Memory B cell (primary cell): ENCODE results near the gene CNOT1.
"Not testable (repeated sequence)": the region's sequence is repeated elsewhere in the genome, so short reads cannot be mapped to it uniquely, and the experiment has no call there.

Source experiments
- ATAC-seq: fragments of 150-1000 bp; cut with Tn5 transposase; 2 replicates; pipeline ENCODE4 v1.10.0; 2021; ENCODE audit warnings: low read depth, mild to moderate bottlenecking, moderate library complexity
- DNase-seq, 2 donors: peaks; one replicate each; pipeline ENCODE4 v3.0.0; 2022; ENCODE audit warnings: low spot score in 2 of 2
- H3K27ac Mint-ChIP-seq: one replicate; pipeline ENCODE4 v1.8.0; 2022; ENCODE audit warnings: mild to moderate bottlenecking, moderate library complexity, mixed read lengths
- H3K27me3 Mint-ChIP-seq: one replicate; pipeline ENCODE4 v1.8.0; 2022; ENCODE audit warnings: mixed read lengths
- H3K36me3 Mint-ChIP-seq: one replicate; pipeline ENCODE4 v1.8.0; 2022; ENCODE audit warnings: mild to moderate bottlenecking, mixed read lengths
- H3K4me1 Mint-ChIP-seq: one replicate; pipeline ENCODE4 v1.8.0; 2022; ENCODE audit warnings: mixed read lengths
- H3K4me3 Mint-ChIP-seq: one replicate; pipeline ENCODE4 v1.8.0; 2022; ENCODE audit warnings: mild to moderate bottlenecking, moderate library complexity, mixed read lengths
- H3K9me3 Mint-ChIP-seq: one replicate; pipeline ENCODE4 v1.8.0; 2022; ENCODE audit warnings: mixed read lengths

Gene CNOT1

GRCh38 chr16:58490539-58490938 is 139.1 kb downstream of the CNOT1 start:
- H3K27me3 Mint-ChIP-seq = peaks cover 12% of the 10 kb centered on the region
- not testable (repeated sequence) for H3K27ac Mint-ChIP-seq, H3K4me1 Mint-ChIP-seq, ATAC-seq, H3K9me3 Mint-ChIP-seq, H3K4me3 Mint-ChIP-seq, DNase-seq, H3K36me3 Mint-ChIP-seq

- H3K4me1 Mint-ChIP-seq = peaks cover 4% of the 10 kb centered on the region
- no peaks in the 10 kb centered on the region for H3K9me3 Mint-ChIP-seq
- H3K36me3 Mint-ChIP-seq = no peaks in the 10 kb centered on the region
- peaks cover 9% of the 10 kb centered on the region for H3K27me3 Mint-ChIP-seq
- no peak overlapping the region for H3K27ac Mint-ChIP-seq
- DNase-seq (no peak), ATAC-seq (no peak)
- H3K4me3 Mint-ChIP-seq = no peak overlapping the region
Observed at GRCh38 chr16:58490065-58490464, 139.6 kb downstream of the CNOT1 start.

- Mint-ChIP-seq H3K27me3 (peaks cover 7% of the 10 kb centered on the region), H3K4me1 (peaks cover 2% of the 10 kb centered on the region), H3K27ac (no peak overlapping the region), H3K36me3 (no peaks in the 10 kb centered on the region), H3K9me3 (no peaks in the 10 kb centered on the region), H3K4me3 (no peak overlapping the region)
- DNase-seq (no peak), ATAC-seq (no peak)
Observed at GRCh38 chr16:58488531-58488930, 141.1 kb downstream of the CNOT1 start.

GRCh38 chr16:58487566-58488351 is 141.9 kb downstream of the CNOT1 start:
- H3K27me3 Mint-ChIP-seq = peaks cover 5% of the 10 kb centered on the region
- H3K4me1 Mint-ChIP-seq = no peaks in the 10 kb centered on the region
- peak; percentile 66 to 82 for DNase-seq
- H3K36me3 Mint-ChIP-seq = no peaks in the 10 kb centered on the region
- H3K4me3 Mint-ChIP-seq = no peak overlapping the region
- ATAC-seq = peak; percentile 83
- H3K9me3 Mint-ChIP-seq = no peaks in the 10 kb centered on the region
- no peak overlapping the region for H3K27ac Mint-ChIP-seq

- Mint-ChIP-seq H3K9me3 (no peaks in the 10 kb centered on the region), H3K27me3 (peaks cover 3% of the 10 kb centered on the region), H3K4me3 (no peak overlapping the region), H3K36me3 (no peaks in the 10 kb centered on the region), H3K4me1 (no peaks in the 10 kb centered on the region), H3K27ac (no peak overlapping the region)
- DNase-seq (no peak), ATAC-seq (no peak)
Observed at GRCh38 chr16:58485184-58485887, 144.3 kb downstream of the CNOT1 start.

- no peak for ATAC-seq
- Mint-ChIP-seq H3K27me3 (peaks cover 5% of the 10 kb centered on the region), H3K9me3 (no peaks in the 10 kb centered on the region), H3K27ac (no peak overlapping the region), H3K4me1 (no peaks in the 10 kb centered on the region), H3K4me3 (no peak overlapping the region), H3K36me3 (no peaks in the 10 kb centered on the region)
- DNase-seq = no peak
Observed at GRCh38 chr16:58481931-58482330, 147.7 kb downstream of the CNOT1 start.

GRCh38 chr16:58481226-58481869 is 148.3 kb downstream of the CNOT1 start:
- H3K36me3 Mint-ChIP-seq = no peaks in the 10 kb centered on the region
- no peak overlapping the region for H3K27ac Mint-ChIP-seq
- H3K4me1 Mint-ChIP-seq = no peaks in the 10 kb centered on the region

GRCh38 chr16:58478427-58478826 is 151.2 kb downstream of the CNOT1 start:
- Mint-ChIP-seq H3K4me1 (peaks cover 3% of the 10 kb centered on the region), H3K27ac (no peak overlapping the region), H3K27me3 (peaks cover 14% of the 10 kb centered on the region), H3K4me3 (no peak overlapping the region), H3K9me3 (no peaks in the 10 kb centered on the region), H3K36me3 (no peaks in the 10 kb centered on the region)
- DNase-seq (no peak), ATAC-seq (no peak)

More at GRCh38 chr16:58481226-58481869, 148.3 kb downstream of the CNOT1 start:
- H3K9me3 Mint-ChIP-seq = no peaks in the 10 kb centered on the region
- peaks cover 6% of the 10 kb centered on the region for H3K27me3 Mint-ChIP-seq
- DNase-seq (no peak), ATAC-seq (no peak)
- no peak overlapping the region for H3K4me3 Mint-ChIP-seq

- no peaks in the 10 kb centered on the region for H3K9me3 Mint-ChIP-seq
- H3K27ac Mint-ChIP-seq = no peak overlapping the region
- ATAC-seq = no peak
Observed at GRCh38 chr16:58476791-58477190, 152.8 kb downstream of the CNOT1 start.

GRCh38 chr16:58475091-58475619 is 154.5 kb downstream of the CNOT1 start:
- no peak for ATAC-seq
- Mint-ChIP-seq H3K36me3 (no peaks in the 10 kb centered on the region), H3K4me1 (peaks cover 3% of the 10 kb centered on the region), H3K27me3 (peaks cover 22% of the 10 kb centered on the region), H3K9me3 (no peaks in the 10 kb centered on the region), H3K27ac (no peak overlapping the region), H3K4me3 (no peak overlapping the region)
- DNase-seq = no peak

More at GRCh38 chr16:58476791-58477190, 152.8 kb downstream of the CNOT1 start:
- Mint-ChIP-seq H3K27me3 (peaks cover 18% of the 10 kb centered on the region), H3K4me1 (peaks cover 3% of the 10 kb centered on the region), H3K36me3 (no peaks in the 10 kb centered on the region), H3K4me3 (no peak overlapping the region)
- DNase-seq = no peak

GRCh38 chr16:58474296-58474695 is 155.3 kb downstream of the CNOT1 start:
- Mint-ChIP-seq H3K36me3 (no peaks in the 10 kb centered on the region), H3K27ac (no peak overlapping the region), H3K4me1 (peaks cover 3% of the 10 kb centered on the region), H3K4me3 (no peak overlapping the region), H3K9me3 (no peaks in the 10 kb centered on the region), H3K27me3 (peaks cover 21% of the 10 kb centered on the region)
- ATAC-seq (no peak), DNase-seq (no peak)

- no peak overlapping the region for H3K4me3 Mint-ChIP-seq
- H3K27me3 Mint-ChIP-seq = peaks cover 28% of the 10 kb centered on the region
- H3K4me1 Mint-ChIP-seq = peaks cover 3% of the 10 kb centered on the region
- ATAC-seq (no peak), DNase-seq (no peak)
- no peak overlapping the region for H3K27ac Mint-ChIP-seq
- no peaks in the 10 kb centered on the region for H3K9me3 Mint-ChIP-seq
- H3K36me3 Mint-ChIP-seq = no peaks in the 10 kb centered on the region
Observed at GRCh38 chr16:58472827-58473226, 156.8 kb downstream of the CNOT1 start.

GRCh38 chr16:58472266-58472665 is 157.4 kb downstream of the CNOT1 start:
- Mint-ChIP-seq H3K4me1 (peaks cover 3% of the 10 kb centered on the region), H3K27me3 (peaks cover 34% of the 10 kb centered on the region), H3K9me3 (no peaks in the 10 kb centered on the region), H3K36me3 (no peaks in the 10 kb centered on the region), H3K4me3 (no peak overlapping the region), H3K27ac (no peak overlapping the region)
- DNase-seq (no peak), ATAC-seq (no peak)
